HG03066 (cell line): ENCODE measurements around the gene TBC1D4.

Experiments
- ATAC-seq: cut with Tn5 transposase; IDR thresholded peaks from one replicate; pipeline ENCODE4 v1.9.1; 2021; ENCODE audit warnings: low read depth; ENCODE audit not compliant: unreplicated experiment

Gene TBC1D4, protein sequence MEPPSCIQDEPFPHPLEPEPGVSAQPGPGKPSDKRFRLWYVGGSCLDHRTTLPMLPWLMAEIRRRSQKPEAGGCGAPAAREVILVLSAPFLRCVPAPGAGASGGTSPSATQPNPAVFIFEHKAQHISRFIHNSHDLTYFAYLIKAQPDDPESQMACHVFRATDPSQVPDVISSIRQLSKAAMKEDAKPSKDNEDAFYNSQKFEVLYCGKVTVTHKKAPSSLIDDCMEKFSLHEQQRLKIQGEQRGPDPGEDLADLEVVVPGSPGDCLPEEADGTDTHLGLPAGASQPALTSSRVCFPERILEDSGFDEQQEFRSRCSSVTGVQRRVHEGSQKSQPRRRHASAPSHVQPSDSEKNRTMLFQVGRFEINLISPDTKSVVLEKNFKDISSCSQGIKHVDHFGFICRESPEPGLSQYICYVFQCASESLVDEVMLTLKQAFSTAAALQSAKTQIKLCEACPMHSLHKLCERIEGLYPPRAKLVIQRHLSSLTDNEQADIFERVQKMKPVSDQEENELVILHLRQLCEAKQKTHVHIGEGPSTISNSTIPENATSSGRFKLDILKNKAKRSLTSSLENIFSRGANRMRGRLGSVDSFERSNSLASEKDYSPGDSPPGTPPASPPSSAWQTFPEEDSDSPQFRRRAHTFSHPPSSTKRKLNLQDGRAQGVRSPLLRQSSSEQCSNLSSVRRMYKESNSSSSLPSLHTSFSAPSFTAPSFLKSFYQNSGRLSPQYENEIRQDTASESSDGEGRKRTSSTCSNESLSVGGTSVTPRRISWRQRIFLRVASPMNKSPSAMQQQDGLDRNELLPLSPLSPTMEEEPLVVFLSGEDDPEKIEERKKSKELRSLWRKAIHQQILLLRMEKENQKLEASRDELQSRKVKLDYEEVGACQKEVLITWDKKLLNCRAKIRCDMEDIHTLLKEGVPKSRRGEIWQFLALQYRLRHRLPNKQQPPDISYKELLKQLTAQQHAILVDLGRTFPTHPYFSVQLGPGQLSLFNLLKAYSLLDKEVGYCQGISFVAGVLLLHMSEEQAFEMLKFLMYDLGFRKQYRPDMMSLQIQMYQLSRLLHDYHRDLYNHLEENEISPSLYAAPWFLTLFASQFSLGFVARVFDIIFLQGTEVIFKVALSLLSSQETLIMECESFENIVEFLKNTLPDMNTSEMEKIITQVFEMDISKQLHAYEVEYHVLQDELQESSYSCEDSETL (N-terminal part only)

GRCh38 chr13:75482070-75482819 is at the start of gene TBC1D4:
TBC1D4 (minus strand) TSS chr13:75482169; CDS start chr13:75481767, 402 bp downstream.
- ATAC-seq: peak; percentile 76

GRCh38 chr13:75530549-75530961 is 48.6 kb upstream of the TBC1D4 start:
- no peak for ATAC-seq

- no peak for ATAC-seq
These were observed 40.0 kb upstream of the TBC1D4 start for GRCh38 chr13:75521956-75522355.

GRCh38 chr13:75518439-75519088 is 36.6 kb upstream of the TBC1D4 start:
- no peak for ATAC-seq

GRCh38 chr13:75514080-75514995 is 32.4 kb upstream of the TBC1D4 start:
- no peak for ATAC-seq

- no peak for ATAC-seq
These were observed 31.3 kb upstream of the TBC1D4 start for GRCh38 chr13:75513271-75513670.

DNA sequence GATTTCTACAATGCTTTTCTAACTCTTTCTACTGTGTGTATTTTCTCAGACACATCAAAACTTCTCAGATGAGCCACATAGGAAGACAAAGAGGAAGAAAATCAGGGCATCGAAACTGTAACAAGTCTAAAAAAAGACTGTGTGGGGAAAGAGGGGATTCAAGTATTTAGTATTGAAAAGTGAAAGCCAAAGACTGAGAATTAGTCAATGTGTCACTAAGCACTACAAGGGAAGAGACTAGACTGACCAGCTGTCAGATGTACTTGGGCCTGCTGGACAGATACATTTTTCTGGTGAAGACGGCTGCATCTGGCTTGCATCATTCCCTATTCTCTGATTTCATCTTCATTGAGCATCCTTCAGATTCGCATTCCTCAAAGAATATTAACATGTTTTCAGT is 30.3 kb upstream of the TBC1D4 start:
- peak; percentile 95 for ATAC-seq

GRCh38 chr13:75511051-75511625 is 29.2 kb upstream of the TBC1D4 start:
- no peak for ATAC-seq

DNA sequence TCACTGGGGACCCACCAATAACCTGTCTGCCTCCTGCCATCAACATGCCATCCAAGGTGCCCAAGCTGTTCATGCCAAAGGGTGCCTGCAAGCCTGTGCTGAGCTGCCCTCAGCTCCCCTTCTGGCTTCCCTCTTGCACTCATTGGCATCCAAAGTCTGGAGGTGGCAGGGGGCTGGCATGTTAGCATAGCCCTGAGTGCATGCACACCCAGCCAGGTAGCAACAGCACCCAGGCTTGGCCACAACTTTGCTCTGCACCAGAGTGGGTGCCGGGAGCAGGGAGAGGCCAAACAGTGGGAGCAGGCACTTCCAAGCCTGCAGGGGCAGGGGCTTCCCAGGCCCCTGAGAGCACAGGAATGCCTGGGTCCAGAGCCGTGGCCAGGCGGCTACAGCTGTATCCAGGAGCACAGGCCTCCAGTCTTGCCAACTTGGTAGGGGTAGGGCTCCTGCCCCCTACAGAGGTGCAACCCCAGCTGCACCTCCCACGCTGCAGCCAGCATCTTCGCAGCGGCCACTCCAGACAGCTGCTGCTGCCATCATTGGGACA is 26.1 kb upstream of the TBC1D4 start:
- no peak for ATAC-seq

DNA sequence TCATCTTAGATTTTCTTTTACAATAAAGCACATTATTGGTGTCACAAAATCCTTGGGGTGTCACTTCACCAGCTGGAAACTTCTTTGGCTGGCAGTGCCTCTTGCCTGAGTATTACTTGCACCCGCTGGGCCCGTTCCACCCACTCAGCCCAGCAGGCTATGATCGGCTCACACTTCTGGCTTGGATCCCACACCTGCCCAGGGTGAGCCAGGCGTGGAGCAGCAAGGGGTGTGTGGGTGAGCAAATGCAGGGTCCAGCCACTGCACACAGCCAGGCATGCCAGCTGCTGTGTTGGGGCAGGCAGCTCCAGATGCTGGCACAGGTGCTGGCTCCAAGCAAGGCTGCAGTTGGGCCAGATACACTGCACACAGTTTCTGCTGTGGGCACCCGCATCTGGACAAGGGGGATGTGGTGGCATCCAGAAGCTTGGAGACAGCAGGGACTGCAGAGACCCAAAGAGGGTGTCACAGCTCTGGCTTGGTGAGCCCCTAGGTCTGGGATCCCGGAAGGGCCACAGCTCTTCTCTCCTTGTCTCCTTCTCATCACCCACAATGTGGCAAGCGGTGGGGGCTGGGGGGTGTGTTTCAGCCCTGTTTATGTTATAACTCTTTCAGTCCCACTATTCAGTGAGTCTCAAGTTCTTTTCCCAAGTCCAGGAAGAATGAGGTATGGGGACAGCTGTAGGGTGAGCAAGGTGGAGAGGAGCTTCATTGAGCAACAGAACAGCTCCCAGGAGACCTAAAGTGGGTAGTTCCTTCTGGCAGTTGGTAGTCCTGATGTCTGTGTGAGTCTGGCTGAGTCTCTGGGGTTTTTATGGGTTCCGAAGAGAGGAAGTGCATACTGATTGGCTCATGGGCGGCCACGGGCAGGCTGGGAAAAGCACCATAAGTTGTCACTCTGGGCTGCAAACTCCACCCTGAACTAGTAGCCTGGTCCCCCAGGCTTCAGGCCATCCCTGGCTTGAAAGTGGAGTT is 25.3 kb upstream of the TBC1D4 start:
- ATAC-seq: no peak

DNA sequence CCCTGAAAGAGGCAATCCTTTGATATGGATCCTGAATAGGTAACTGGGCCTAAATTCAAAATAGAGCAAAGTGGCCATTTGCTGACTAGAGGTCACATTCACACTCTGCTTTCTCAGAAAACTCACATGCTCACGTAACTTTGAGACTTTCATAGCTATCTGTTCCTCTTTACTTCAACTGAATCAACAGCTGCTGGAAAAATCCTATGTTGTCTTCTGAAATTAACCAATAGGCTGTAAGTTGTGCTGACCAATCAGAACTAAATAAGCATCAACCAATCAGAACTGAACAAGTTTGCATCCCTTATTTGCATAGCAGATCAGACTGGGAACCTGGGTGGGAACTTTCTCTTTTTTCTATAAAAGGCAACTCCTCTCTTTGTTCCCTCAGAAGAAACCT is 24.0 kb upstream of the TBC1D4 start:
- ATAC-seq: no peak

DNA sequence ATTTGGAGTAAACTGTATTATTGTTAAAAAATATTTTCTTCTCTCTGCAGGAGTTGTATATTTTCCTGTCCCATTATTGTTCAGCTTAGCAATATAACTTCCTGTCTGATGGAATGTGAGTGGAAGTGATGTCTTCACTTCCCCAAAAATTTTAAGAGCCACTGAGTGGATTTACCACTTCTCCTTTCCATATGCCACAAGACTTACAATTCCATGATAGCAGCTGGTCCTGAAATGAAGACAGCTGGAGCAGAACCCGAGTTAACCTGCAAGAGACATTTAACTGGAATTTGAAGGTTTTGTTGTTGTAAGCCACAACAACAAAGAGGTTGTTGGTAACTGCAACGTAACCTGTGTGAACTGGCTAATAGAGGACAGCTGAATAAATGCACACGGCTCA is 23.4 kb upstream of the TBC1D4 start:
- ATAC-seq: no peak

DNA sequence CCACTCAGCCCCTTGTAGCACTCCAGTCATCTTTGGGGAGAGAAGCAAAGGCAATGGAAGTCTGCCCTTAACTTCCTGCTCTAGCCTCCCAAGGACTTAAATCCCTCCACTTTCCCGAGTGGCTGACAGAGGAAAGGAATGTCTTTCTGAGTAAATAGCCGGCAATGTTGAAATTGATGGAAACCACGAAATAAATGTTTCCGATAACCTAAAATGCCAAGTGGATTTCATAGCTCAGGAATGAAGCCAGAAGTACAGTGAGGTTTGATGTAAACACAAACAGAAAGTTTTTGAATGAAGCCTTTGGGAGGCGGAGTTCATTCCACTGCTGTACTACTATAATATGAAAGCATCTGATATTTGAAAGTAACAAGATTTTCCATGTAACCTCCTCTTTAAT is 14.0 kb upstream of the TBC1D4 start:
- ATAC-seq: no peak

DNA sequence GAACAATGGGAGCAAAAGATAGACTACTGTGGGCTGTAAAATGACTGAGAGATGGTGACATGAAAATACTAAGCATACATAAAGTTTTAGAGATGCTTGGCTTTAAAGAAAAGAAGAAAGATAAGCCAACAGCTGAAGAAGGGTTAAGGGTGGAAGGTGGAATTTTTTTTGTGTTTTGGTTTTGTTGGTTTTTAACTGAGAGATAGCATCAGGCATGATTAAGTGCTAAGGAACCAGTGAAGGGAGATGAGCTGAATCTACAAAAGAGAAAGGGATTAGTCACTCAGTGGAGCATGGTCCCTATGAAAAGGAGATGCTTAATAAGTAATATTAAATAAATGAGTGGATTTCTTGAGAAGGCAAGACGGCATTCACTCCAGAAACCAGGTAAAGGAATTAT is 12.5 kb upstream of the TBC1D4 start:
- no peak for ATAC-seq

DNA sequence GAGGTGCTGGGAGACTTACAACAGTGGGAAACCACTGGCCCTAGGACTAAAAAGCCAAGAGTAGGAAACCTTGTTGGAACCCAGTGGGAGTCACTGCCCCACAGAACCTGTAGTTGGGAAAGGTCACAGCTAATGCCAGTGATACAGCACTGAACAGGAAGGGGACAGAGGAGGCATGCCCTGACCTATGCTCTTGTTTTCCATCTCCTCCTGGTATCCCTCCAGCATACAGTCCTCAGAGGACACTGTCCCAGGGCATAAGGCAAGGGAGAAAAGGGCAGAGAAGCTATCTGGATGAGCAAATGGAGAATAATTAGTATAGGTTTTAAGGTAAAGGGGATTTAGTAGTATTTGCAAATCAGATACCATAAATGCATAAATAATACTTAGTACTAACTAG is 11.2 kb upstream of the TBC1D4 start:
- no peak for ATAC-seq

- no peak for ATAC-seq
These were observed 10.4 kb upstream of the TBC1D4 start for GRCh38 chr13:75492389-75492788.

DNA sequence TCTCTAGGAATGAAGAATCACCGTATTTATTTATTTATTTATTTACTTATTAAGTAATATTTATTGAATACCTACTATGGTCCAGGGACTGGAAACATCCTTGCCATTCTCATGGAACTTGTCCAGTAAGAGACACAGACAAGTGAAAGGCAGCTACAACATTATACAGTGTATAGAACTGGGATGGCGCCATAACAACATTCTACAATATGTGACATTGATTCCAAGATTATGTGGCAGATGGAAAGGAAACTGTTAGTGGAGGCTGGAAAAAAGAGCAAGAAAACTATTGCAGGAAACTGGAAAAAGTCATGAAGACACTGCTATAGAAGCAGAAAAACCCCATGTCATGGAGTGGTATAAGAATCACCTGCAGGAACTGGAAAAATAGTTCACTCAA is 9.4 kb upstream of the TBC1D4 start:
- ATAC-seq: no peak
